HG02938 (cell line): ENCODE measurements around the gene CSRNP3.
"Not testable (repeated sequence)": the region's sequence is repeated elsewhere in the genome, so short reads cannot be mapped to it uniquely, and the experiment has no call there.

Experiments
- ATAC-seq: cut with Tn5 transposase; IDR thresholded peaks from one replicate; pipeline ENCODE4 v1.9.1; 2021; ENCODE audit warnings: mild to moderate bottlenecking, moderate library complexity; ENCODE audit not compliant: unreplicated experiment

CSRNP3 gene

GRCh38 chr2:165630236-165630635 lies 160.7 kb downstream of the CSRNP3 start:
- no peak for ATAC-seq

GRCh38 chr2:165631089-165631488 lies 161.6 kb downstream of the CSRNP3 start:
- no peak for ATAC-seq

- no peak for ATAC-seq
Observed at GRCh38 chr2:165632594-165632993, 163.1 kb downstream of the CSRNP3 start.

GRCh38 chr2:165633431-165633830 lies 163.9 kb downstream of the CSRNP3 start:
- no peak for ATAC-seq

GRCh38 chr2:165634282-165634681 lies 164.8 kb downstream of the CSRNP3 start:
- no peak for ATAC-seq

- ATAC-seq: no peak
Observed at GRCh38 chr2:165634855-165635254, 165.4 kb downstream of the CSRNP3 start.

GRCh38 chr2:165635532-165635931 lies 166.0 kb downstream of the CSRNP3 start:
- ATAC-seq: no peak

GRCh38 chr2:165636959-165637358 lies 167.5 kb downstream of the CSRNP3 start:
- ATAC-seq: no peak

GRCh38 chr2:165637396-165637795 lies 167.9 kb downstream of the CSRNP3 start:
- no peak for ATAC-seq

- no peak for ATAC-seq
Observed at GRCh38 chr2:165639504-165639903, 170.0 kb downstream of the CSRNP3 start.

- no peak for ATAC-seq
Observed at GRCh38 chr2:165640247-165640929, 170.9 kb downstream of the CSRNP3 start.

GRCh38 chr2:165645930-165646831 lies 176.7 kb downstream of the CSRNP3 start:
- ATAC-seq: no peak

- ATAC-seq: no peak
Observed at GRCh38 chr2:165647409-165647808, 177.9 kb downstream of the CSRNP3 start.

GRCh38 chr2:165648801-165649200 lies 179.3 kb downstream of the CSRNP3 start:
- no peak for ATAC-seq

- no peak for ATAC-seq
Observed at GRCh38 chr2:165651233-165651632, 181.7 kb downstream of the CSRNP3 start.

- ATAC-seq: no peak
Observed at GRCh38 chr2:165655661-165656060, 186.2 kb downstream of the CSRNP3 start.

GRCh38 chr2:165660361-165660760 lies 190.9 kb downstream of the CSRNP3 start:
- peak; percentile 92 for ATAC-seq

- no peak for ATAC-seq
Observed at GRCh38 chr2:165662720-165663119, 193.2 kb downstream of the CSRNP3 start.

GRCh38 chr2:165665614-165666013 lies 196.1 kb downstream of the CSRNP3 start:
- no peak for ATAC-seq

GRCh38 chr2:165666073-165666472 lies 196.6 kb downstream of the CSRNP3 start:
- not testable (repeated sequence) for ATAC-seq

- no peak for ATAC-seq
Observed at GRCh38 chr2:165666605-165667004, 197.1 kb downstream of the CSRNP3 start.

GRCh38 chr2:165667375-165667774 lies 197.9 kb downstream of the CSRNP3 start:
- no peak for ATAC-seq
